Transverse colon (tissue), 4 donors: ENCODE results near the gene SASH1. TPM values are rescaled to one million over a fixed set of nuclear protein-coding genes. Genes with fewer than 3 reads are reported as not detected.

ENCODE experiments used
- DNase-seq: peaks from one replicate; pipeline ENCODE4 v3.0.0-alpha.2; 2019
- H3K27ac ChIP-seq, 4 donors: fragments of 200-600 bp; sonication (generic); 2 replicates each; pipeline ENCODE4 v1.5.1; 2016 to 2018; ENCODE audit warnings: inconsistent platforms in 4 of 4
- H3K27me3 ChIP-seq: fragments of 200-600 bp; sonication (generic); 2 replicates; pipeline ENCODE4 v1.5.1; 2017; ENCODE audit warnings: inconsistent platforms
- H3K36me3 ChIP-seq, 4 donors: fragments of 200-600 bp; sonication (generic); 2 replicates each; pipeline ENCODE4 v1.5.1; 2017 to 2019; ENCODE audit warnings: inconsistent platforms in 4 of 4
- H3K4me1 ChIP-seq, 4 donors: fragments of 200-600 bp; sonication (generic); 2 replicates each; pipeline ENCODE4 v1.5.1; 2017 to 2020; ENCODE audit warnings: inconsistent platforms in 4 of 4
- H3K4me3 ChIP-seq, 4 donors: fragments of 200-600 bp; sonication (generic); 1 replicate in 1 of 4; 2 replicates in 3 of 4; pipeline versions ENCODE4 v1.5.1 to v1.6.1; 2017 to 2019; ENCODE audit warnings: inconsistent platforms in 4 of 4
- H3K9me3 ChIP-seq, 2 donors: fragments of 200-600 bp; sonication (generic); 2 replicates each; pipeline ENCODE4 v1.5.1; 2017 to 2019; ENCODE audit warnings: inconsistent platforms in 2 of 2
- CTCF ChIP-seq, 5 experiments: fragments of 200-600 bp in 3 of 5; fragments of 450-650 bp in 2 of 5; sonication (generic) in 3 of 5; IDR thresholded peaks; 1 replicate in 2 of 5; 2 replicates in 3 of 5; pipeline ENCODE4 v1.5.1; 2016 to 2017; ENCODE audit warnings: antibody characterized with exemption in 5 of 5, inconsistent platforms in 3 of 5, mild to moderate bottlenecking in 2 of 5, moderate library complexity in 1 of 5
- EP300 ChIP-seq: sonication (generic); formaldehyde crosslinking; IDR thresholded peaks from one replicate; pipeline ENCODE4 v1.6.1; 2017; ENCODE audit warnings: antibody characterized with exemption, low read depth
- POLR2A ChIP-seq: fragments of 450-650 bp; IDR thresholded peaks from one replicate; pipeline ENCODE4 v1.6.1; 2016; ENCODE audit warnings: antibody characterized with exemption, mild to moderate bottlenecking, moderate library complexity
- POLR2AphosphoS5 ChIP-seq, 3 donors: sonication (generic); formaldehyde crosslinking; IDR thresholded peaks; one replicate each; pipeline ENCODE4 v1.6.1; 2016; ENCODE audit warnings: antibody characterized with exemption in 3 of 3
- WGBS, 2 donors: methylation state at CpG; one replicate each; pipeline ENCODE4 v1.1.5; 2018; ENCODE audit warnings: low coverage in 1 of 2; 5-methylcytosine and 5-hydroxymethylcytosine counted together
- in situ Hi-C, 4 donors: fragments of 200-750 bp; cut with MboI; loops; one replicate each; pipeline versions ENCODE4 v1.15.0 to v1.15.1; 2017; ENCODE audit warnings: low sequenced_read_pairs in 3 of 4, low pct_ligation_motif_present in 1 of 4, low pct_unique_long_range_greater_than_20kb in 1 of 4
- intact Hi-C: fragments of 100-400 bp; cut with DNase I; formaldehyde crosslinking; loops from one replicate; pipeline ENCODE4 v1.15.1; 2023; ENCODE audit warnings: low total_unique reads
- total RNA-seq, 4 donors: library from RNA; depleted of rRNA; stranded (reverse); fragments of >200 nt; gene quantifications; one replicate each; pipeline ENCODE4 v1.1.0, GENCODE V29; 2016

The SASH1 gene
- total RNA-seq, 4 donors from 2014 or later, result 16.5 to 71.6 (median 28.7) TPM

- intact Hi-C loops (no loop called here), in situ Hi-C loops (loop anchor here in 2 of 4 donors (25.0 kb wide), 2 partner anchors 284 to 959 kb away; partner anchors contain the start of gene SAMD5 (in 1 of the 2))
- TF ChIP-seq EP300, result no peak
- TF ChIP-seq POLR2AphosphoS5 (IDR thresholded peaks at IDR 0.05), result no peak
- H3K4me1 ChIP-seq, result peaks cover 0 to 5% (median 0%) of the 10 kb centered on the region in 4 donors
- 59 to 86% methylated on average over 4 to 10 of the region's 10 CpGs for WGBS, 2 donors
- no peaks in the 10 kb centered on the region for H3K27me3 ChIP-seq
- no peak overlapping the region for H3K4me3 ChIP-seq
- H3K27ac ChIP-seq, result peak overlapping the region in 1 of 4 donors; percentile 5
- peaks cover 0 to 5% (median 0%) of the 10 kb centered on the region in 4 donors for H3K36me3 ChIP-seq
- DNase-seq, result no peak
- no peaks in the 10 kb centered on the region for H3K9me3 ChIP-seq
Observed at GRCh38 chr6:148470606-148471465, 128.2 kb downstream of the SASH1 start.

GRCh38 chr6:148471624-148472159 lies 129.1 kb downstream of the SASH1 start:
- 53 to 68% methylated on average over 3 to 9 of the region's 9 CpGs for WGBS, 2 donors
- in situ Hi-C loops (loop anchor here in 2 of 4 donors (25.0 kb wide), 2 partner anchors 284 to 959 kb away; partner anchors contain the start of gene SAMD5 (in 1 of the 2)), intact Hi-C loops (no loop called here)
- H3K27me3 ChIP-seq, result no peaks in the 10 kb centered on the region
- TF ChIP-seq CTCF (IDR thresholded peaks at IDR 0.05) (no peak), POLR2AphosphoS5 (IDR thresholded peaks at IDR 0.05) (no peak), EP300 (no peak), POLR2A (no peak)
- H3K4me3 ChIP-seq, result no peak overlapping the region
- peak overlapping the region; percentile 5 to 47 (median 27) for H3K27ac ChIP-seq
- H3K4me1 ChIP-seq, result no peaks in the 10 kb centered on the region
- peak; percentile 14 for DNase-seq
- H3K9me3 ChIP-seq, result no peaks in the 10 kb centered on the region
- H3K36me3 ChIP-seq, result peaks cover 0 to 5% (median 0%) of the 10 kb centered on the region in 4 donors

GRCh38 chr6:148472171-148473105 lies 129.8 kb downstream of the SASH1 start:
- Histone ChIP-seq H3K4me1 (no peaks in the 10 kb centered on the region), H3K27me3 (no peaks in the 10 kb centered on the region), H3K27ac (peak overlapping the region in 3 of 4 donors; percentile 13 to 47 (median 41)), H3K9me3 (no peaks in the 10 kb centered on the region), H3K4me3 (no peak overlapping the region), H3K36me3 (peaks cover 0 to 5% (median 0%) of the 10 kb centered on the region in 4 donors)
- intact Hi-C loops (no loop called here), in situ Hi-C loops (loop anchor here in 2 of 4 donors (25.0 kb wide), 2 partner anchors 285 to 960 kb away; partner anchors contain the start of gene SAMD5 (in 1 of the 2))
- DNase-seq, result no peak
- TF ChIP-seq CTCF (IDR thresholded peaks at IDR 0.05) (no peak), POLR2AphosphoS5 (IDR thresholded peaks at IDR 0.05) (no peak), EP300 (no peak), POLR2A (no peak)
- 73 to 78% methylated on average over 11 to 12 of the region's 12 CpGs for WGBS, 2 donors

GRCh38 chr6:148479497-148479896 lies 136.9 kb downstream of the SASH1 start:
- Histone ChIP-seq H3K9me3 (no peaks in the 10 kb centered on the region), H3K4me1 (no peaks in the 10 kb centered on the region), H3K27me3 (no peaks in the 10 kb centered on the region), H3K27ac (peak overlapping the region in 1 of 4 donors; percentile 23), H3K4me3 (no peak overlapping the region), H3K36me3 (peaks cover 0 to 5% (median 0%) of the 10 kb centered on the region in 4 donors)
- TF ChIP-seq CTCF (IDR thresholded peaks at IDR 0.05), result no peak
- peak in 1 of 3 donors; percentile 9 for TF ChIP-seq POLR2AphosphoS5 (IDR thresholded peaks at IDR 0.05)
- DNase-seq, result no peak
- in situ Hi-C loops (no loop called here), intact Hi-C loops (no loop called here)
- WGBS, 2 donors, result 71 to 75% methylated on average over 2 to 5 of the region's 5 CpGs
